GM21381 (cell line): Measurements from ENCODE around the gene MEAK7.
A peak's percentile ranks its signal among the peaks of the same experiment; 100 is the strongest.

Experiments
- ATAC-seq: cut with Tn5 transposase; IDR thresholded peaks from one replicate; pipeline ENCODE4 v1.9.1; 2021; ENCODE audit warnings: mild to moderate bottlenecking, moderate library complexity; ENCODE audit not compliant: unreplicated experiment

The MEAK7 gene

DNA sequence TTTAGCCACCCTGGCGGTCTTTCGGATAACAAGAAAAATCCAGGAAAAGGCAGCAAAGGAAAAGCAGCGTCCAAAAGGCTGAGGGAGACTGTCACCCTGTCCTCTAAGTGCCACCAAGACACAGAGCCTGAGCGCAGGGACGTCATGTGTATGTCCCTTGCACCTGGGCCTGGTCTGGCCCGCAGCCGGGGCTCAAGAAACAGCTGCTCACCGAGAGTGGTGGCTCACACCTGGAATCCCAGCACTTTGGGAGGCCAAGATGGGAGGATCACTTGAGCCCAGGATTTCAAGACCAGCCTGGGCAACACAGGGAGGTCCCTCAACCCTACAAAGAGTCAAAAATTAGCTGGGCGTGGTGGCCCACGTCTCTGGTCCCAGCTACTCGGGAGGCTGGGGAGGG, 9.2 kb upstream of the MEAK7 start:
- ATAC-seq: no peak

DNA sequence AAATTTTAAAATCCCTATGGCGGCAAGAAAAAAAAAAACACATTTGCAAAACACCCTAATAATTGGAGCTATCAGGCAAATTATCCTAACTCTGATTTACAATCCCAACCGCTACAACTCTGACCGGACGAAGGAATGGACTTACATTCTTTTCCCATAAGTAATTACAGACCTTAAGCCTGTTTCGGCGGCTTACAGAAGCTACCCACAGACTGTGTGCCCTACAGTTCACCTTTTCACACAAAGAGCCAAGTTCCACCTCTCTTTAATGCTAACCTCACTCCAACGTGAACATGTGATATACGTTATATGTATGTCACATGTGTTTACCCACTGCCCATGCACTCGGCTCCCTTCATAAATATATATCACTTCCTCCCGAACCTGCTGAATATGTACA, 8.7 kb upstream of the MEAK7 start:
- ATAC-seq: no peak

DNA sequence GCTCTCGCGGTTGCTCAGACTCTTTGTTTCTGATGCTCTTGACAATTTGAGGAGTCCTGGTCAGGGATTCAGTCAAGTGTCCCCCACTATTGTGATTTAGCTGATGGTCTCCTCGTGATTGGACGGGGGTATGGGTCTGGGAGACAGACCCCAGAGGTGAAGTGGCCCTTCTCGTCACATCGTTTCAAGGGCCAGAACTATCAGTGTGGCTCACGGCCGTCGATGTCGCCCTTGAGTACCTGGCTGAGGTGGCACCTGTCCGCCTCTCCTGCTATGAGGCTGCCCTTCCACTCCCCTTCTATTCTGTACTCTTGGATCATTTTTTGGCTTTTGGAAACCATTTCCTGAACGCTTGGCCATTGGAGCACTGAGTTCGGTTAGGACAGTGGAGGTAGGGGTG, 7.4 kb upstream of the MEAK7 start:
- ATAC-seq: no peak

DNA sequence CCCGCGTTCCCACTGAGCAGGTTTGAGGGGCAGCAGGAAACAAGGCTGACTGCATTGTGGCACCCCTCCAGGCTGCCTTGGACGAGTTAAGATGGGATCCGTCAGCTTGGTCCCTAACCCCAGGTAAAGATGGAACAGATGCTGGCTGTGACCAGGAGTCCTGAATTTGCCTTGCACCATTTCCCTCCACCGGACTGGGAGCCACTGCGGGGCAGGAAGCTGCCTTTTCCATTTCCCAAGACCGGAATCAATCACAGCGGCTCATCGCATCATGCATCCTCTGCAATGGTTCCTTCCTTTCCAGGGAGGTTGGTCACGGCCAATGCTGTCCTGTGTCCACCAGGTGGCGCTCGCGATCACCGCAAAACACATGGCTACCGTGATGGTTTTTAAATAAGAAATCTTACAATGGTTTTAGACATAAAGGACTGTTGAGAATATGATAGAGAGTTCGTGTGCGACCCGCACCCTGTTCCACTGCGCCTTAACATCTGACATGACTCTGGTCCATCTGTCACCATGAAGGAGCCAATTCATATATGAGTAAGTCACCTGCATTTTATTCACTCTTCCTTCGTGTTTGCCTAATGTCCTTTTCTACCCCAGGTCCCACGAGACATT, 6.8 kb upstream of the MEAK7 start:
- ATAC-seq: no peak

DNA sequence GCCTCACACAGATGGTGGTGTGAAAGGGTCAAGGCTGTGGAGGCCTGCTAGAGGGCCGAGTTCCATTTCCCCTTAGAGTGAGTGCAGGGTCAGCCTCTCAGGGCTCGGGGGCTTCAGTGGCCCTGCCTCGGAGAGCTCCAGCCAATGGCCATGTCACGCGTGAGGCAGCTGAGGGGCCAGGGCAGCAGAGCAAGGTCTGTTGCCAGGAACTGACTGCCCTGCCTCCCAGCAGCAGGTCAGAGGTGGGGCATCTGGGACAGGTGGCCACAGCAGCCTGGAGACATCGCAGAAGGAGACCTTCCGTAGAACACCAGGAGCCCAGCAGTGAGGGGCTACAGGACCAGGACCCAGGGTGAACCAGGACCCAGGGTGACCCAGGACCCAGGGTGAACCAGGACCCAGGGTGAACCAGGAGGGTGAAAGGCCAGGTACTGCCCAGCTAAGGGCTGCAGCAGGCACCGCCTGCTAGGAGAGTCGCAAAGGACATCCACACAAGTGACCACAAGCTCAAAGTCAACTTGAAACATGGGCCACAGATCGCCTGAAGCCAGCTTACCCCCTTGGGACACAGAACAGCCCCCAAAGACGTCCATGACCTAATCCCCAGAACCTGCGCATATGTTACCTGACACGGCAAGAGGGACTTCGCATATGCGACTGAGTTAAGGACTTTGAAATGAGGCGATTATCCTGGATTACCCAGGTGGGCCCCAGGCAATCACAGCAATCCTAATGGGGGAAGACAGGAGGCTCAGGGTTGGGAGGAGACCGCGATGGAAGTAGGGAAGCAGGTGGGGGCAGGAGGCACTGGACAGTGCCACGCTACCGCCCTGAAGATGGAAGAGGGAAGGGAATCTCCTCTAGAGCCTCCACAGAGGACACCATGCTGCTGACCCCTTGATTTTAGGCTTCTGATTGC, 4.8 kb upstream of the MEAK7 start:
- ATAC-seq: no peak

DNA sequence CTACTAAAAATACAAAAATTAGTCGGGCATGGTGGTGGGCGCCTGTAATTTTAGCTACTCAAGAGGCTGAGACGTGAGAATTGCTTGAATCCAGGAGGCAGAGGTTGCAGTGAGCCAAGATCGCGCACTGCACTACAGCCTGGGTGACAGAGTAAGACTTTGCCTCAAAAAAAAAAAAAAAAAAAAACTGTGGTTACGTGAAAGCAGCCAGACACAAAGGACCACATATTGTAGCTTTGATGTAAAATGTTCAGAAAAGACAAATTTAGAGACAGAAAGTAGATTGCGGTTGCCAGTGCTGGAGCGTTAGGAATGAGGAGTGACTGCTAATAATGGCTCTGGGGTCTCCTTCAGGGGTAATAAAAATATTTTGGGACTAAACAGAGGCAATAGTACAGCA, 4.0 kb upstream of the MEAK7 start:
- ATAC-seq: no peak

DNA sequence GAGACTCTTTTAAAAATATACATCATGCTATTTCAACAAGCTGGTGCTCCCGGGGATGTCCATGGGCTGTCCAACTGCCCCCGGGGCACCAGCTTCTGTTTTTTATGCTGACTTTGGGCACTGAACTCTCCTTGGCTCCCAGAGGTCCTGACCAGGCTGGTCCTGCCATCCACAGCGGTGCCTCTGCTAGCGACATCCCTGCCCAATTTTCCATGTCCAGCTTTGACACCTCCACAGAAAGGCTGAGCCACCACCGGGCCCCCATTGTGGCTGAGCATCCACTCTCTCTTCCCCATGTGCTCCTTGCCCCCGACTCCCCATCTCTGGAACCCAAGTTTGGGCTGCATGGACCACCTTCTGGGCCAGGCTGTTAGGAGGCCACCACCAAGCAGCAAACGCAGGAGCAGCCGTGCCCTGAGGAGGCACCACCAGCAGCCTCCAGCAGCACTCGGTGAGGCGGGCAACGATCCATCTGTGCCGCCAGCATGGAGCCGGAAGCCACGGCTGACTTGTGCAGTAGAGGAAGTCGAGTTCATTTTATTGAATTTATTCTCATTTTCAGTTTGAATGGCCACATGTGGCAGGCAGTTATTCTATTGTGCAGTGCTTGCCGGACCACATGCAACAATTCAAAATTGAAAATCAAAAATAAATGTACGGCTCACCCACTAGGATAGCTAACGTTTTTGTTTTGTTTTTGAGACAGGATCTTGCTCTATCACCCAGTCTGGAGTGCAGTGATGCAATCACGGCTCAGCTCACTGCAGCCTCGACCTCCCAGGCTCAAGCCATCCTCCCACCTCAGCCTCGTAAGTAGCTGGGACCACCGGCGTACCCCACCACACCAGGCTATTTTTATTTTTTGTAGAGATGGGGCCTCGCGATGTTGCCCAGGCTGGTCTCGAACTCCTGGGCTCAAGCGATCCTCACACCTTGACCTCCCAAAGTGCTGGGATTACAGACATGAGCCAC, 2.8 kb upstream of the MEAK7 start:
- ATAC-seq: no peak

DNA sequence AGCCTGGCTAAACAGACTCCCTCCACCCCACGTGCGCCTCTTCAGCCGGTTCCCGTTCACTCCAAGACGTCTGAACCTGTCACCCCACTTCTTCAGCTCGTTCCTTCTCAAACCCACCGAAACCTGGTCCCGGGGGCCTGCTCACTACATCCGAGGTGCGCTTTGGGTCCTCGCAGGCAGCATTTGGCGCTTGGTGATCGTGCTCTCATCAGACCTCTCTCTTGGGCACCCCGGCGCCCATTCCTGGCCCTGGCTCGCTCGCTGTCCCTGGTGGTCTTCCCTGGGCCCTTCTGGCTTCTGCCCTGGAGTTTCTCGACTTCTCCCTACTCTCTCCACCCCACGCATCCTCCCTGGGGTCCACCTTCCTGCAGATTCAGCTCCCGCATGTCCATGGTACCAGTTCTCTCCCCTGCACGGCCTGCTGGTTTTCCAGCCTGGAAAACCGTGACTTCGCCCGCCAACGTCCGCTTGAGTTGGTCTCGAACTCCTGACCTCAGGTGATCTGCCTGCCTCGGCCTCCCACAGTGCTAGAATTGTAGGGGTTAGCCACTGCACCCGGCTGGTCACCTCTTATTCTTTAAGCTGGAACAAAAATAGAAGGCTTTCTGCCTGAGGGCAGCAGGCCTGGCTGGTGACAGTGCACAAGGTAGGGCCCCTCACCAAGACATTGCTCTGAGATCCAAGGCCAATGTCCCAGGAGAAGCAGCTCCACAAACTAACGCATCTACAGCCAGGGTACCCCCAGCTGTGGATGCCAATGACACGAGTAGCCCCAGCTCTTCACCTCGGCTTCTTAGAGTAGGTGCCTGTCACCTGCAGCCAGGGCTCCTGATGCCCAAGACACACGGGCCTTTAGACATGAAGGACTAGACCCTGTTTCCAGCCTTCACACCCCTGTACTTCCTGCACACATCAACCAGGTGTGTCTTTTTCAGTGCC, 1.1 kb upstream of the MEAK7 start:
- no peak for ATAC-seq

DNA sequence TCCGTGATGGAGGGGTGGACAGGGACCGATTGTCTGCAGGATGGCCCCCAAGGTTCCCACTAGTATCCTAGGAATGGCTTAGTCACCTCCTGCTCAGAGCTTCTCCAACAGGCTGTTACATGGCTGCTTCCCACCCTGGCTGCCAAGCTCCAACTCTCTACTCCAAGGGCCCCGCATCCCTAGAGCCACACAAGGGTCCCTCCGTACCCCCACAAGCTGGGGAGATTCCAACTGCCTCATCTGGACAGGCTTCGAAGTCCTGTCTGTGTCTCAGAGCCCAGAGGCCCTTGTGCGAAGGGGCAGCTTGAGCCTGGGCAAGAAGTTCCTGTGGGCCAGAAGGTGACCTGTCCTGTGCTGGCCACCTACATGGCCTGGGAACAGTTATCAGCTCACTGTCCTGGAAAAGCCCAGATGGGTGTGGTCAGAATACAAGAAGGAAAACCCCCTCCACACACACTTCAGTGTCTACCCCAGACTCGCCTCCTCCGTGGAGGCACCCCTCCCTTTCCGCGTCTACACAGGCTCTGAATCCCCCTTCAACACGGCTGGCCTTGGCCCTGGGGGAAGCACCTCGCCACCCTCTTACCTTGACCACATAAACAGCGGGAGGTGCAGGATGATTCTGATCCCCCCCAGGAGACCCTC, 586 bp downstream of the MEAK7 start:
- peak; percentile 0 for ATAC-seq

DNA sequence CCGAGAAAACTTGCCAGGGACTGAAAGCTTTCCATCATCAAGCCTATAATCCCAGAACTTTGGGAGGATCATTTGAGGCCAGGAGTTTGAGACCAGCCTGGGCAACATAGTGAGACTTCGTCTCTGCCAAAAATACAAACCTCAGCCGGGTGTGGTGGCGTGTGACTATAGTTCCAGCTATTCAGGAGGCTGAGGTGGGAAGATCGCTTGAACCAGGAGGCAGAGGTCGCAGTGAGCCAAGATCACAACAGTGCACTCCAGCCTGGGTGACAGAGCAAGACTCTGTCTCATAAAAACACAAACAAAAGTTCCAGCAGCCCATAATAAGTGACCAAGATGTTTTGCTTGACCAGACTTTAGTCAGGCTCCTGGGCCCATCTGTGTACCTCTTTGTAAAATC, 1.9 kb downstream of the MEAK7 start:
- ATAC-seq: no peak

DNA sequence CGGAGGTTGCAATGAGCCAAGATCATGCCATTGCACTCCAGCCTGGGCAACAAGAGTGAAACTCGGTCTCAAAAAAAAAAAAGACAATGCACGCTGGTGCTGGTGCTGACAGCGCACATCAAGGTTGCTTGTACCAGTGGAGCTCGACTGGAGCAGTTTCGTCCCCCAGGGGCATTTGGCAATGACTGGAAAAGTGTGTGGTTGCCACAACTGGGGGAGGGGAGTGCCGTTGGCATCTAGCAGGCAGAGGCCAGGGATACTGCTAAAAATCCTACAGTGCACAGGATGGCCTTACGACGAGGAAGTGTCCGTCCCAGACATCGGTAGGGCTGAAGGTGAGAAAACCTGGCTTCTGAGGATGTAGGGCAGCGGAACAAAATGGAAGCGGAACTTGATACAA, 2.4 kb downstream of the MEAK7 start:
- ATAC-seq: no peak

DNA sequence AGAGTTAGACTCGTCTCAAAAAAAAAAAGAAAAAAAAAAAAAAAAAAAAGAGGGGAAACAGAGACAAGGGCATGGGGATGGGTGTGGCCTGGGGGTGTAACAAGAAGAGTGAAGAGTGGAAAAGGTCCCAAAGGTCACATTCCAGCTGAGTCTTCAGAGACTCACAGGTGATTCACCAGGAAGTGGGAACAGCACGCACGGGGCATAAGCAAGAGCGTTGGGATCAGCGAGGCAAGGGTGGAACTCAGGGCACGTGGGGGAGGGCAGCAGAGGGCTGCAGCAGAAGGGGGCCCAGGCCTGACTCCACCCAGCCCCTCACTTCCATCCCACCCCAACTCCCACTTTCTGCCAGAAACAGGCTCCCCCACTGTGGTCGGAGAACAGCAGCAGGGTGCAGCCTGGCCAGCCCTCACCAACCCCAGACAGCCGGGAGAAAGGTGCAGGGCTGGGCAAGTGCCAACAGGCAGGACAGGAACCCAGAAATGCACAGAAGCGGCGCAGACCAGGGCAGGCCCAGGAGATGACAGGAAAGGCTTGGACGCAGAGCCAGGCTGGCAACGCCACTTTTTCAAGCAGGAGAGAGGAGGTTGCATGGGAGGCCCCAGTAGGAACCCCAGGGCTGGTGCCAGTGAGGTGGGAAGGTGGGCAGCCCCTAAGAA, 3.3 kb downstream of the MEAK7 start:
- ATAC-seq: no peak

DNA sequence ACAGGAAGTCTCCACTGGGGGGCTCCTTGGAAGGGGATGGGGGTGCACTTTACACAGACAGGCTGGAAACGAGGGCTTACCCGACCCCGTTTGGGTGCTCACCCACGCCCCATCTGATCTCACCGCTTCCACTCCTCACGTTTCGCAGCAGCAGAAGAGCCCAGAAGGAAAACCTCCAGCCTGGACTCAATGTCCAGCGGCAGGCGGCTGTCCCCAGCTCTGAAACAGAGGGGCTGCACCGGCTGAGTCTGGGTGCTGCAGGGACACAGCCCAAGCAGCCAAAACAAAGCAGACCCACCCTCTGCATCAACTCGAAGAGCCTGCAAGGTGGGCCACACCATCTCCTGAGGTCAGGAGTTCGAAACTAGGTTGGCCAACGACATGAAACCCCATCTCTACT, 3.9 kb downstream of the MEAK7 start:
- no peak for ATAC-seq

DNA sequence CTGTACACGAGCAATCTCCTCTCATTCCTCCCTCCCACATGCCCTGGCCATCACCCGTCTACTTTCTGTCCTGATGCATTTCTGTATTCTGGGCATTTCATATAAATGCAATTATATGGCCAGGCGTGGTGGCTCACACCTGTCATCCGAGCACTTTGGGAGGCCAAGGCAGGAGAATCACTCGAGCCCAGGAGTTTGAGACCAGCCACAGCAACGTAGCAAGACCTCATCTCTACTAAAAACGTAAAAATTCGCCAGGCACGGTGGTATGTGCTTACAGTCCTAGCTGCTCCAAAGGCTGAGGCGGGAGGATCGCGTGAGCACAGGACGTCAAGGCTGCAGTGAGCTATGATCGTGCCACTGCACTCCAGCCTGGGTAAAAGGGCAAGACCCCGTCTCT, 4.8 kb downstream of the MEAK7 start:
- no peak for ATAC-seq

DNA sequence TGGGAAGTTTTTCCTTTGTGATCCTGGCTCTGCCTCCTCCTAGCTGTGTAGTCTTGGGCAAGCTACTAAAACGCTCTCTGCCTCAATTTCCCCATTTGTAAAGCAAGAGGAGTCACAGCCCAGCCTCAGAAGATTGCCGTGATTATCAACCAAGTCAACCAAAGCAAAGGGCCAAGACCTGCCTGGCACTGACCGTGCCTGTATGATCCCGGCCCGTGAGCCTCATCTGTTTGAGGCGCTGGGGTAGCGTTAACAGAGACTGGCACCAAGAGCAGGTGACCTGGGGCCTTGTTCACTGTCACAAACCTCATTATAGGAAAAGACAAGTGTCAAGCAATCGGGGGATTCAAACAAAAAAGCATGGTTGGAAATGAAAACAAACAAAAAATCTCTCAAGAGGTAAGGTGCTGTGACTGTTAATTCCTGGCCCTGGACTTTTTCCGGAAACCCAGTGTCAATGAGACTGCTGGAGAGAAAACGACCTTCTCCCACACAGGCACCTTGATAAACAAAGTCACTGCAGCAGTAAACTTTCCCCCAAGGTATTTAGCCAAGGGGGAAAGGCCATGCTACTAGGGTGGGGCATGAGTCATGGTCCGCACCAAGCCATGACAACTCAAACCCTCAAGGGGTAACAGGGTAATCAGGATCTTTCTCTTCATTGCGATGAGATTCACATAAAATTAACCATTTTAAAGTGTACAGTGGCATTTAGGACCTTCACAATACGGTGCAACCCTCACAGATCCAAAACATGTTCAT, 5.4 kb downstream of the MEAK7 start:
- no peak for ATAC-seq

DNA sequence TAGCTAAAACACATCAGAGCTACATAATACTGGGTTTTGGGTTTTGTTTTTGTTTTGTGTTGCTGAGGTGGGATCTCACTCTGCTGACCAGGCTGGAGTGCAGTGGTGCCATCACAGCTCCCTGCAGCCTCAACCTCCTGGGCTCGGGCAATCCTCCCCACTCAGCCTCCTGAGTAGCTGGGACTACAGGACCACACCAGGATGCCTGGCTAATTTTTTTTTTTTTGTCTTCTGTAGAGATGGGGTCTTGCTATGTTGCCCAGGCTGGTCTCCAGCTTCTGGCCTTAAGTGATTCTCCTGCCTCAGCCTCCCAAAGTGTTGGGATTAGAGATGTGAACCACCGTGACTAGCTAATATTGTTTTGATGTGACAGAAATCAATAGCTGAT, 6.2 kb downstream of the MEAK7 start:
- ATAC-seq: no peak

DNA sequence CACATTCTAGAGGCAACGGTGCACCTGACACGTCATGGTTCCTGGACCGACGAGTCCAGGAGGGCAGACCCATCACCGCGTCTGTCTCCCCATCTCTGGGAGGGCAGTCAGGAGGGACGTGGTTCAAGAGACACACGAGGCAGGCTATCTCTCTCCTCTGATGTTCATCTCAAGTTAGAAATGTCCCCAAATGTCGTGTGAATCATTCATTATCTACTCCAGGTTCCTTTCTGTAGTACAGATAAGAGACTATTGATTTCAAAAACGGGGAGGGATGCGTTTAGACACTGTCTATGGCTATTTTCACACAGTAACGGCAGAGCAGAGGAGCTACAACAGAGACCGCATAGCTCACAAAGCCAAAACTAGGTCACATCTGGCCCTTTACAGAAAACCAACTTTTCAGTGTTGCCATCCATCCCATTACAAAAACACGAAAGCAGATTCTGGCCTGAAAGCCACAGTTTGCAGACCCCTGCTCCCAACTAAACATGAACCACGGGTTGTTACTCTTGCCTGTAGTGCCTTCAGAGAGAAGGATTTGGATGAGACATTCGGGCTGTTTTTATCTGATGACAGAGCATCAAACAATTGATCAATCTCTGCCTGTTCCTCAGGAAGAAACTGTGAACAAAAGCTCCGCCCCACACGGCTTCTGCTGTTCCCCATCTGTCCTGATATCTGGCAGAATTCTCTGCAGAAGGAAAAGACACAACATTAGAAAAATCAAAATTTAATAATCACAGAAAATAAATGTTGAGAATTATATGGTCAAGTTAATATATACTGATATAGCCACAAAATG, 6.8 kb downstream of the MEAK7 start:
- ATAC-seq: no peak

DNA sequence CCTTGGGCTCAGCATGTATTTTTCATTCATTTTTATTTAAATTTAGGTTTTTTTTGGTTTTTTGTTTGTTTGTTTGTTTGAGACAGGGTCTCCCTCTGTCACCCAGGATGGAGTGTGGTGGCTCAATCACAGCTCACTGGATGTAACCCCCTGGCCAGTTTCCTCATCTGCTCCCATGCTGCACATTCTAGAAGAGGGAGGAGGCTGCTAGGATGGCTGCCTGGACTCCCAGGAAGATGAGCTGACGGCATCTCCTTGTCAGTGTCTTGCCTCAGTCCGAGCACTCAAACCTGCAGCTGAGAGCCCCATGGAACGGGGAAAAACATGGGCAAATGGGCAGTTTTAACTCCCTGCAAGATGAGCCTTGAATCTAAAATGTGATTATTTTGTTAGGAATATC, 7.5 kb downstream of the MEAK7 start:
- no peak for ATAC-seq
